ENCODE measurements around the gene A2M.
A peak's percentile ranks its signal among the peaks of the same experiment; 100 is the strongest.

Gene A2M

DNA sequence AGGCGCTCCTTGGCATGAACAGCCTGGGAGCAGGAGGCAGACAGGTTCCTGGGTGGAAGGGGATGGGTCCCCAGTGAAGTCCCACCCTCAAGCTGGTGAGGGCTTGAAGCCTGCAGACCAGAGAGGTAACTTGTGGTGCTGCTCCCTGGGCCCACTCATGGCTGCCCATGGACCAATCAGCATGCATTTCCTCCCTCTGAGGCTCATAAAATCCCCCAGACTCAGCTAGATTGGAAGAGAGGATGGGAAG is 50.2 kb downstream of the A2M start:
- TF ChIP-seq, protein P1, sequence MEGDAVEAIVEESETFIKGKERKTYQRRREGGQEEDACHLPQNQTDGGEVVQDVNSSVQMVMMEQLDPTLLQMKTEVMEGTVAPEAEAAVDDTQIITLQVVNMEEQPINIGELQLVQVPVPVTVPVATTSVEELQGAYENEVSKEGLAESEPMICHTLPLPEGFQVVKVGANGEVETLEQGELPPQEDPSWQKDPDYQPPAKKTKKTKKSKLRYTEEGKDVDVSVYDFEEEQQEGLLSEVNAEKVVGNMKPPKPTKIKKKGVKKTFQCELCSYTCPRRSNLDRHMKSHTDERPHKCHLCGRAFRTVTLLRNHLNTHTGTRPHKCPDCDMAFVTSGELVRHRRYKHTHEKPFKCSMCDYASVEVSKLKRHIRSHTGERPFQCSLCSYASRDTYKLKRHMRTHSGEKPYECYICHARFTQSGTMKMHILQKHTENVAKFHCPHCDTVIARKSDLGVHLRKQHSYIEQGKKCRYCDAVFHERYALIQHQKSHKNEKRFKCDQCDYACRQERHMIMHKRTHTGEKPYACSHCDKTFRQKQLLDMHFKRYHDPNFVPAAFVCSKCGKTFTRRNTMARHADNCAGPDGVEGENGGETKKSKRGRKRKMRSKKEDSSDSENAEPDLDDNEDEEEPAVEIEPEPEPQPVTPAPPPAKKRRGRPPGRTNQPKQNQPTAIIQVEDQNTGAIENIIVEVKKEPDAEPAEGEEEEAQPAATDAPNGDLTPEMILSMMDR (IDR thresholded peaks at IDR 0.05; ENCODE audit: low read depth, low read length), result no peak
- H3K4me3 ChIP-seq (ENCODE audit: low read depth, low read length), result no peak overlapping the region

DNA sequence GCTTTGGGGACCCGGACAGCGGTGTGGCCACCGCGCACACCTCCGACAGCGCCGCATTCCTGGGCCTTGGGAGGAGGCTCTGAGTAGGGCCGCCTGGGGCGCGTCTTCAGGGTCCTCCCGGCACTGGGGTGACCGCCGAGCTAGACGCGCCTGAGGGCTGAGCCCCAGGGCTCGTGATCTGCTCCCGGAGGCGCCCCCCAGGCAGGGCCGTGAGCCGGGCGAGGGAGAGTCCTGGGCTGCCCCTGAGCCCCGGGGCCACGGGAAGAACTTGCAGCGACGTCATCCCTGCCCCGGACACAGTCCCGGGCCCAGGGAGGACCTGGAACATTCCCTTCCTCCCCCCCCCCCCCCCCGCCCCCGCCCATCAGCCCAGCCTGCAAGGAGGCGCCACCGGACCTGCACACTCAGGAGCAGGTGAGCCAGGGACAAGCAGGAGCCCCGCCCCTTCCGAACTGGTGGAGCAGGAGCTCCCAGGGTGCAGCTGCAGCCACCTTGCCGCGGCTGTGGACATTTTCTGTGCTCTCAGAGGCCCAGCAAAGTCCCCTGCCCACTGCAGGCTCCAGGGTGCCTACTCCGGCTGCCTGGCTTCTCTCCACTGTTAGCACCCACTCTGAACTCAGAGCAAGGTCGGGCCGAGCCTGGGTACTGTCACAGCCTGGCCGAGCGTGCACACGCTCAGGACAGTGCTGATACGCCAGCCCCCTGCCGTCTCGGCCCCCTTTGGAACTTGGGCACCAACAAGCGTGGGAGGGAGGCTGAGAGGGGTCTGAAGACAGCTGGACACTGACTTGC is 50.7 kb downstream of the A2M start:
- peak overlapping the region; percentile 63 for H3K4me3 ChIP-seq (ENCODE audit: low read depth, low read length)
- TF ChIP-seq, protein P1 (IDR thresholded peaks at IDR 0.05; ENCODE audit: low read depth, low read length), result no peak

DNA sequence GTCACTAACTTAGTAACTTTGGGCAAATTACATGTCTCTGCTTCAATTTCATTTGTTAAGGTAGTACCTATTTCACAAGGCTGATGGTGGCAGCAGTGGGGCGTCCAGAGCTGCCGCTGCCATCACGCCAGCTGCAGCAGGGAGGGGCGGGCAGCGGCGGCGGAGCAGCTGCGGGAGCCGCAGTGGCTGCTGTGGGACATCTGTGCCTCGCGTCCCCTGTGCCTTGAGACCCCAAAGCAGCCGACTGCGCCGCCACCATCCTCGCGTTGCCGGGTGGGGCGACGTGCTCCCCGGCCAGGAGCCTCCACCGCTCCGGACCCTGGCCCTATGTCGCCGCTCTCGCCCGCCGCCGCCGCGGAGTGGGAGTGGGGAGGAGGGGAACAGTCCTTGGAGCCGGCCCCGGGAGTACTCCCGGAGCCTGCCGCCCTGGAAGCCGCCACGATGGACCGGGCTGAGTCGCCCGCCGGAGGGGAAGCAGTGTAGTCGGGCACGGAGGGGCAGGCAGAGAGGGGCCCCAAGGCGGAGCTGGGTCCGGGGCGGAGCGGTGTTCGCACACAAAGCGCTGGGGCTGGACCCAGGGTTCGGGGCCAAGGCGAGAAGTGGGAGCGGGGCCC is 51.4 kb downstream of the A2M start:
- peak overlapping the region; percentile 63 for H3K4me3 ChIP-seq (ENCODE audit: low read depth, low read length)
- TF ChIP-seq, protein P1 (IDR thresholded peaks at IDR 0.05; ENCODE audit: low read depth, low read length), result no peak

DNA sequence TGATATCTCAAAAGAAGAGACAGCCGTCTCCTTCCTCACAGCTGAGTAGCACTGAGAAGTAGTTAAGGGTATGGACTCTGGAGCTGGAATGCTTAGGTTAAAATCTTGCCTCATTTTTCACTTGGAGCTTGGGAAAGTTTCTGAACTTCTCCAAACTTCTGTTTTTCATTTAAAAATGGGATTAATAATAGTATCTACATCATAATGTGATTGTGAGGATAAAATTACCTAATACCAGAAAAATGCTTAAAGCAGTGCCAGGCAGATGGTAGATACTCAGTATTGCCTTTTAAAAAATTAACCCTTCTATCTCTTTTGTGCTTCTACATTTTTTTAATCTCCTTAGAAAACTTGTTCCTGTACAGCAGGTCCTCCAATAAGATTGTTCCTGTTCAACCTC is 63.1 kb downstream of the A2M start:
- TF ChIP-seq, protein P1 (IDR thresholded peaks at IDR 0.05; ENCODE audit: low read depth, low read length), result no peak
- no peak overlapping the region for H3K4me3 ChIP-seq (ENCODE audit: low read depth, low read length)

DNA sequence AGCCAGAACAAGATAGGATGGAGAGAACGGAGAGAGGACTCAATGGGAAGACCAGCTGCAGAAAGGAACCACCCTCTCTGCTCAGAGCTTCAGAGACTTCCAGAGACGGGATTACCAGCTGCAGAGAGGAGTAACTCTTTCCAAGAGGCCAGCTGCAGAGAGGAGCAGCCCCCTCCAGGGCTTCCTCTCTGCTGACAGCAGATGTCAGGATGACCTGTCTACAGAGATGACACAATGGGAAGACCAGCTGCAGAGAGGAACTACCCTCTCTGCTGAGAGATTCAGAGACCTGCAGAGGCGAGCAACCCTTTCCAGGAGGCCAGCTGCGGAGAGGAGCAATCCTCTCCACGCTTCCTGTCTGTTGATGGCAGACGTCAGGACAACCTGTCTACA is 64.6 kb downstream of the A2M start:
- TF ChIP-seq, protein P1 (IDR thresholded peaks at IDR 0.05; ENCODE audit: low read depth, low read length), result no peak

DNA sequence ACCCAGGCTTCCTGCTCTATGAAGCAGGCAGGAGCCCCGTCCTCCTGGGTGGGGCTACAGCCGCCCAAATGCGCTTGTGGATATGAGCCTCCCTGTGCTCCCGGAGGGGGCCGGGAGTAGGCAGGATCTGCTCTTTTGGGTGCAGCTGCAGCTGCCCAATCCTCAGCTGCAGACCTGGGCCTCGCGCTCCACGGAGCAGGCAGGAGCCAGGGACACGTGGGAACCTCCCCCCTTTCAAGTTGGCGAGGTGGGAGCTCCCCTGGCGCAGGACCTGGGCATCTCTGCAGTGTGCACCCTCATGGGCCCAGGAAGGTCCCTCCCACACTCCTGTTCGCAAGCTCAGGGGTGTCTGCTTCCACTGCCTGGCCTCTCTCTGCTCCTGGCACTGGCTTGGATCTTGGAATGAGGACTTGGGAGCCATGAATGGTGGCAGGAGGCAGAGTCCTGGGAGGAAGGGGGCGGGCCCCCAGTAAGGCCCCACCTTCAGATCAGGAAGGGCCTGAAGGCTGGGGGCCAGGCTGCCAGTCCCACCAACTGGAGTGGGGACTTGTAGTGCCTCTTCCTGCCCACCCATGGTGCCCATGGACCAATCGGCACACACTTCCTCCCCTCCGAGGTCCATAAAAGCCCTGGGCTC is 65.1 kb downstream of the A2M start:
- H3K4me3 ChIP-seq (ENCODE audit: low read depth, low read length), result no peak overlapping the region
- TF ChIP-seq, protein P1 (IDR thresholded peaks at IDR 0.05; ENCODE audit: low read depth, low read length), result no peak

More for the DNA sequence above, 64.6 kb downstream of the A2M start:
- no peak overlapping the region for H3K4me3 ChIP-seq (ENCODE audit: low read depth, low read length)

DNA sequence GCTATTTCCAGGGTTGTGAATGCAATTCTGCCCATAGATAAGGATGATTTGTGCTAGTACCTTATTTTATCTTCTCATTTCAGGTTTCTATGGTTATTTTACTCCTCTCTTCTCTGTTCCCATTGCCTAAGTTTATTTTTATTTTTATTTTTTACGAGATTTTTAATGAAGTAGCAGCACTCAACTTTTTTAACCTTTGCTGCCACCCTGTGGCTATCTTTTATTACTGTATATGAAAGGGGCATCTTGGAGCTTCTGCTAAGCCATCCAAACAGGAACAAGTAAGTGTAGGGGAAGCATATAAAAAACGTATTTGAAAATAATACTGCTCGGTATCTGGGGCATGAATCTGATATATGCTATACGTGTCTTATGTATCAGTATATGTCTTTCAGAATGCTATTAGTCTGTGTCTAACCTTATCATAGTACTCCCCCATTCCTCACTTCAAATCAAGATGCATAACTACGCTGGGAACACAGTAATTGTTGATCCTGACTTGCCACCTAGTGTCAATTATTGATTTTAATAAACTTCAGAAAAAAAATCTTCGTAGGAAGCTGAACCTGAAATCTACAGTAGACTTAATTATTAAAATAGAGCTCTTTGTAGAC is 66.1 kb downstream of the A2M start:
- H3K4me3 ChIP-seq (ENCODE audit: low read depth, low read length), result no peak overlapping the region
- TF ChIP-seq, protein P1 (IDR thresholded peaks at IDR 0.05; ENCODE audit: low read depth, low read length), result peak; percentile 21; the same call in 1 of the 2 replicates

All from WI38 (cell line).